Measurements from ENCODE around the gene GBP4. TPM values are rescaled to one million over a fixed set of nuclear protein-coding genes. Genes with fewer than 3 reads are reported as not detected.

GBP4 gene
- total RNA-seq, 4 donors from 2014 or later = 1.6 to 15.0 (median 5.0) TPM

GRCh38 chr1:89213347-89213746, 14.6 kb upstream of the GBP4 start:
- intact Hi-C loops (cut with DNase I; ENCODE audit: low total_unique reads) (no loop called here), in situ Hi-C loops (cut with MboI; ENCODE audit: low sequenced_read_pairs in 4 of 4) (no loop called here)
- TF ChIP-seq CTCF (IDR thresholded peaks at IDR 0.05 in 4 of 5, conservative IDR thresholded peaks at IDR 0.05 in 1 of 5) (no peak), POLR2A (IDR thresholded peaks at IDR 0.05) (no peak)
- H3K9me3 ChIP-seq = no peaks in the 10 kb centered on the region
- no peak overlapping the region for H3K4me3 ChIP-seq
- ATAC-seq (no peak), DNase-seq (no peak)
- H3K27me3 ChIP-seq = no peaks in the 10 kb centered on the region
- no peaks in the 10 kb centered on the region for H3K4me1 ChIP-seq
- no peaks in the 10 kb centered on the region for H3K36me3 ChIP-seq
- H3K27ac ChIP-seq = no peak overlapping the region

- H3K4me1 ChIP-seq = no peaks in the 10 kb centered on the region
- TF ChIP-seq POLR2A (IDR thresholded peaks at IDR 0.05) (no peak), CTCF (IDR thresholded peaks at IDR 0.05 in 4 of 5, conservative IDR thresholded peaks at IDR 0.05 in 1 of 5) (no peak)
- no peaks in the 10 kb centered on the region for H3K36me3 ChIP-seq
- no peaks in the 10 kb centered on the region for H3K27me3 ChIP-seq
- DNase-seq = no peak
- no peak overlapping the region for H3K27ac ChIP-seq
- H3K9me3 ChIP-seq = no peaks in the 10 kb centered on the region
- in situ Hi-C loops (cut with MboI; ENCODE audit: low sequenced_read_pairs in 4 of 4) (no loop called here), intact Hi-C loops (cut with DNase I; ENCODE audit: low total_unique reads) (no loop called here)
- ATAC-seq = no peak
- H3K4me3 ChIP-seq = no peak overlapping the region
These were observed 12.4 kb upstream of the GBP4 start for GRCh38 chr1:89211035-89211634.

- intact Hi-C loops (cut with DNase I; ENCODE audit: low total_unique reads) = no loop called here
These were observed 7.6 kb upstream of the GBP4 start for GRCh38 chr1:89206373-89206772.

GRCh38 chr1:89203166-89203565, 4.4 kb upstream of the GBP4 start:
- Histone ChIP-seq H3K4me1 (peaks cover 0 to 6% of the 10 kb centered on the region in 2 donors), H3K9me3 (no peaks in the 10 kb centered on the region), H3K27me3 (no peaks in the 10 kb centered on the region), H3K4me3 (no peak overlapping the region), H3K27ac (no peak overlapping the region), H3K36me3 (no peaks in the 10 kb centered on the region)
- TF ChIP-seq POLR2A (IDR thresholded peaks at IDR 0.05) = no peak
- TF ChIP-seq CTCF (IDR thresholded peaks at IDR 0.05 in 4 of 5, conservative IDR thresholded peaks at IDR 0.05 in 1 of 5) = no peak
- in situ Hi-C loops (cut with MboI; ENCODE audit: low sequenced_read_pairs in 4 of 4) = no loop called here
- ATAC-seq (no peak), DNase-seq (no peak)
- intact Hi-C loops (cut with DNase I; ENCODE audit: low total_unique reads) = no loop called here

More at GRCh38 chr1:89206373-89206772, 7.6 kb upstream of the GBP4 start:
- Histone ChIP-seq H3K27ac (no peak overlapping the region), H3K9me3 (no peaks in the 10 kb centered on the region), H3K4me1 (no peaks in the 10 kb centered on the region), H3K27me3 (no peaks in the 10 kb centered on the region), H3K4me3 (no peak overlapping the region), H3K36me3 (no peaks in the 10 kb centered on the region)
- TF ChIP-seq CTCF (IDR thresholded peaks at IDR 0.05 in 4 of 5, conservative IDR thresholded peaks at IDR 0.05 in 1 of 5) (no peak), POLR2A (IDR thresholded peaks at IDR 0.05) (no peak)
- in situ Hi-C loops (cut with MboI; ENCODE audit: low sequenced_read_pairs in 4 of 4) = no loop called here
- DNase-seq (no peak), ATAC-seq (no peak)
